SK-N-SH (cell line): ENCODE measurements around the gene LRMDA. TPM values are rescaled to one million over a fixed set of nuclear protein-coding genes. Genes with fewer than 3 reads are reported as not detected.

Experiments used
- CTCF ChIA-PET: fragments of 300-600, 350-600 bp; formaldehyde crosslinking; extraction: SDS; loops from one replicate; lab custom pipeline; 2021; lab: Yijun Ruan, JAX
- POLR2A ChIA-PET: fragments of 350-600 bp; sonication (Branson Sonifier 250); formaldehyde crosslinking; extraction: SDS; loops from one replicate; lab custom pipeline; 2020; ENCODE audit warnings: antibody characterized with exemption, inconsistent platforms; lab: Yijun Ruan, JAX
- DNase-seq: peaks from one replicate; pipeline ENCODE4 v3.0.0; 2012
- H2AFZ ChIP-seq: fragments of 200-600 bp; sonication (generic); 2 replicates; pipeline ENCODE4 v1.8.1; 2016; ENCODE audit warnings: antibody characterized with exemption, mild to moderate bottlenecking, low read depth
- H3F3A ChIP-seq: fragments of 200-600 bp; sonication (generic); replicated peaks from 2 replicates; pipeline ENCODE3; 2016; ENCODE audit warnings: antibody characterized with exemption, mild to moderate bottlenecking; ENCODE audit not compliant: insufficient read depth
- H3K27ac ChIP-seq, 2 experiments: fragments of 200-500 bp in 1 of 2; fragments of 200-600 bp in 1 of 2; sonication (Bioruptor generic) in 1 of 2; sonication (generic), shearing (Covaris generic) in 1 of 2; 2 replicates each; pipeline versions ENCODE4 v1.5.1 to v1.6.1; 2014 to 2016; ENCODE audit warnings: low read depth in 2 of 2, inconsistent platforms in 1 of 2, low read length in 1 of 2, mild to moderate bottlenecking in 1 of 2, mixed read lengths in 1 of 2
- H3K27me3 ChIP-seq: fragments of 200-600 bp; sonication (generic), shearing (Covaris generic); 2 replicates; pipeline ENCODE4 v1.6.1; 2016; ENCODE audit warnings: mixed run types; ENCODE audit not compliant: insufficient read depth
- H3K36me3 ChIP-seq, 2 experiments: fragments of 200-500 bp in 1 of 2; fragments of 200-600 bp in 1 of 2; sonication (Bioruptor generic) in 1 of 2; sonication (generic) in 1 of 2; replicated peaks in 1 of 2; 2 replicates each; pipeline versions ENCODE3 to v1.5.1; 2014 to 2016; ENCODE audit warnings: low read length in 1 of 2, mild to moderate bottlenecking in 1 of 2; ENCODE audit not compliant: insufficient read depth in 2 of 2, control insufficient read depth in 1 of 2
- H3K4me1 ChIP-seq, 2 experiments: fragments of 200-500 bp in 1 of 2; fragments of 200-600 bp in 1 of 2; sonication (Bioruptor generic) in 1 of 2; sonication (generic), shearing (Covaris generic) in 1 of 2; 2 replicates each; pipeline versions ENCODE4 v1.5.1 to v1.6.1; 2014 to 2016; ENCODE audit warnings: low read depth in 1 of 2, low read length in 1 of 2, mixed run types in 1 of 2; ENCODE audit not compliant: insufficient read depth in 2 of 2, control insufficient read depth in 1 of 2
- H3K4me2 ChIP-seq: fragments of 200-600 bp; sonication (generic), shearing (Covaris generic); 2 replicates; pipeline ENCODE4 v1.6.1; 2017; ENCODE audit warnings: mixed run types
- H3K4me3 ChIP-seq, 2 experiments: fragments of 200-500 bp in 1 of 2; fragments of 200-600 bp in 1 of 2; sonication (Bioruptor generic) in 1 of 2; sonication (generic), shearing (Covaris generic) in 1 of 2; 2 replicates each; pipeline versions ENCODE4 v1.5.1 to v1.8.1; 2014 to 2016; ENCODE audit warnings: low read depth in 2 of 2, inconsistent platforms in 1 of 2, low read length in 1 of 2, mild to moderate bottlenecking in 1 of 2, mixed read lengths in 1 of 2, moderate library complexity in 1 of 2
- H3K79me2 ChIP-seq: fragments of 200-600 bp; sonication (generic); 2 replicates; pipeline ENCODE4 v1.8.1; 2017; ENCODE audit warnings: mild to moderate bottlenecking; ENCODE audit not compliant: insufficient read depth
- H3K9ac ChIP-seq: fragments of 200-600 bp; sonication (generic); 2 replicates; pipeline ENCODE4 v1.6.1; 2017; ENCODE audit warnings: mixed run types
- H3K9me2 ChIP-seq: fragments of 200-600 bp; sonication (generic); 2 replicates; pipeline ENCODE4 v1.6.1; 2017; ENCODE audit warnings: mixed run types
- H3K9me3 ChIP-seq: fragments of 200-600 bp; sonication (generic); 2 replicates; pipeline ENCODE4 v1.6.1; 2017; ENCODE audit warnings: mixed run types, mild to moderate bottlenecking, moderate library complexity
- H4K20me1 ChIP-seq: fragments of 200-600 bp; sonication (generic); 2 replicates; pipeline ENCODE4 v1.6.1; 2017; ENCODE audit warnings: mild to moderate bottlenecking, mixed run types; ENCODE audit not compliant: insufficient read depth
- CHD2 ChIP-seq: fragments of 150-350 bp; IDR thresholded peaks from 2 replicates; pipeline ENCODE4 v1.6.1; 2018; ENCODE audit warnings: low read length; ENCODE audit not compliant: partially characterized antibody
- EZH2phosphoT487 ChIP-seq: fragments of 200-600 bp; sonication (generic); IDR thresholded peaks from 2 replicates; pipeline ENCODE4 v1.6.1; 2017; ENCODE audit warnings: low read depth, mixed run types, mild to moderate bottlenecking, antibody characterized with exemption, moderate library complexity, borderline replicate concordance
- FOSL2 ChIP-seq: IDR thresholded peaks from 2 replicates; pipeline ENCODE4 v1.4.0; 2012; ENCODE audit warnings: low read depth, mild to moderate bottlenecking, moderate library complexity, borderline replicate concordance
- IRF3 ChIP-seq: fragments of 150-350 bp; IDR thresholded peaks from 2 replicates; pipeline ENCODE4 v1.6.1; 2016; ENCODE audit warnings: mild to moderate bottlenecking, low read depth, low read length
- JUND ChIP-seq: IDR thresholded peaks from 2 replicates; pipeline ENCODE4 v1.4.0; 2012
- MAX ChIP-seq: IDR thresholded peaks from 2 replicates; pipeline ENCODE4 v1.4.0; 2012; ENCODE audit warnings: low read depth
- NFIC ChIP-seq: IDR thresholded peaks from 2 replicates; pipeline ENCODE4 v1.4.0; 2012; ENCODE audit warnings: borderline replicate concordance
- PBX3 ChIP-seq: IDR thresholded peaks from 2 replicates; pipeline ENCODE4; 2012
- POLR2AphosphoS5 ChIP-seq: IDR thresholded peaks from 2 replicates; pipeline ENCODE4 v1.6.1; 2012; ENCODE audit warnings: low read depth, low read length
- RCOR1 ChIP-seq: fragments of 150-350 bp; IDR thresholded peaks from 2 replicates; pipeline ENCODE4 v1.6.1; 2017; ENCODE audit warnings: antibody characterized with exemption, low read length
- REST ChIP-seq: IDR thresholded peaks from 2 replicates; pipeline ENCODE4 v1.6.1; 2012; ENCODE audit warnings: mild to moderate bottlenecking, low read depth, low read length, moderate library complexity
- TCF12 ChIP-seq: IDR thresholded peaks from 2 replicates; pipeline ENCODE4 v1.4.0; 2012
- USF1 ChIP-seq: IDR thresholded peaks from 2 replicates; pipeline ENCODE4 v1.4.0; 2012; ENCODE audit warnings: low read depth, borderline replicate concordance
- YY1 ChIP-seq: IDR thresholded peaks from 2 replicates; pipeline ENCODE4 v1.4.0; 2012; ENCODE audit warnings: low read depth, mild to moderate bottlenecking
- ZBTB33 ChIP-seq: IDR thresholded peaks from 2 replicates; pipeline ENCODE4 v1.4.0; 2012; ENCODE audit warnings: low read depth, borderline replicate concordance
- WGBS: methylation state at CpG from one replicate; pipeline ENCODE4 v1.1.6; 2017; ENCODE audit warnings: low lambda C conversion rate; 5-methylcytosine and 5-hydroxymethylcytosine counted together
- polyA plus RNA-seq, 3 experiments: library from polyadenylated mRNA; depleted of rRNA; stranded (reverse); fragments of >200 nt; gene quantifications; 2 replicates each; pipeline ENCODE4 v1.2.3, GENCODE V29; 2012

Gene LRMDA
- polyA plus RNA-seq, 1 of the 3 experiments (the other 2 are of a cell fraction), result 0.95 TPM

- peaks cover 0 to 10% of the 10 kb centered on the region in 2 experiments; a peak in 1 of 4 replicates for H3K4me1 ChIP-seq
- no peak for DNase-seq
- no peak overlapping the region for H3K4me3 ChIP-seq
- no peaks in the 10 kb centered on the region for H3K79me2 ChIP-seq
- H2AFZ ChIP-seq, result no peak overlapping the region
- H3K27me3 ChIP-seq, result no peaks in the 10 kb centered on the region
- TF ChIP-seq IRF3 (no peak), MAX (peak; percentile 40; the same call in 1 of the 2 replicates)
- H3K9me3 ChIP-seq, result no peaks in the 10 kb centered on the region
- POLR2A ChIA-PET, result no interaction called here
- no peak overlapping the region for H3K27ac ChIP-seq
- H3K9me2 ChIP-seq, result no peaks in the 10 kb centered on the region
- no peaks in the 10 kb centered on the region for H3K36me3 ChIP-seq
- no peak overlapping the region for H3K4me2 ChIP-seq
- H3K9ac ChIP-seq, result no peak overlapping the region
- 67% methylated on average over 1 of the region's 1 CpG for WGBS
- no peaks in the 10 kb centered on the region for H3F3A ChIP-seq
- CTCF ChIA-PET, result no interaction called here
- H4K20me1 ChIP-seq, result no peaks in the 10 kb centered on the region
Observed at GRCh38 chr10:75987616-75988015, 556.2 kb downstream of the LRMDA start.

- no peaks in the 10 kb centered on the region for H3K79me2 ChIP-seq
- TF ChIP-seq JUND (no peak), ZBTB33 (no peak), USF1 (no peak), RCOR1 (no peak), POLR2AphosphoS5 (no peak), TCF12 (no peak), FOSL2 (no peak), CHD2 (no peak), EZH2phosphoT487 (no peak), YY1 (no peak), IRF3 (no peak), NFIC (no peak), PBX3 (no peak), REST (no peak)
- no peak overlapping the region for H2AFZ ChIP-seq
- H3K9me2 ChIP-seq, result no peaks in the 10 kb centered on the region
- no peak overlapping the region for H3K27ac ChIP-seq
- CTCF ChIA-PET, result interaction anchor here (0.7 kb wide), 1 partner anchor 44 kb away, joined by 3 read pairs; no protein-coding TSS in a partner anchor
- 81% methylated on average over 9 of the region's 9 CpGs for WGBS
- no peak for DNase-seq
- no peaks in the 10 kb centered on the region for H3K9me3 ChIP-seq
- no peak overlapping the region for H3K4me3 ChIP-seq
- H3K4me2 ChIP-seq, result no peak overlapping the region
- no peak overlapping the region for H3K9ac ChIP-seq
- peaks cover 6% of the 10 kb centered on the region; the same call in 1 of the 2 replicates for H3K27me3 ChIP-seq
- H4K20me1 ChIP-seq, result no peaks in the 10 kb centered on the region
- H3K4me1 ChIP-seq, result no peaks in the 10 kb centered on the region
- POLR2A ChIA-PET, result no interaction called here
- H3K36me3 ChIP-seq, result no peaks in the 10 kb centered on the region
- no peaks in the 10 kb centered on the region for H3F3A ChIP-seq
Observed at GRCh38 chr10:75994357-75995040, 563.1 kb downstream of the LRMDA start.
